ENCODE measurements around the gene LILRA6. TPM values are rescaled to one million over a fixed set of nuclear protein-coding genes. Genes with fewer than 3 reads are reported as not detected.
A peak's percentile ranks its signal among the peaks of the same experiment; 100 is the strongest.
"Not testable (repeated sequence)": the region's sequence is repeated elsewhere in the genome, so short reads cannot be mapped to it uniquely, and the experiment has no call there.

Gene LILRA6
- total RNA-seq, 2 experiments from 2014 or later, result 0.60 TPM; not detected in 1

DNA sequence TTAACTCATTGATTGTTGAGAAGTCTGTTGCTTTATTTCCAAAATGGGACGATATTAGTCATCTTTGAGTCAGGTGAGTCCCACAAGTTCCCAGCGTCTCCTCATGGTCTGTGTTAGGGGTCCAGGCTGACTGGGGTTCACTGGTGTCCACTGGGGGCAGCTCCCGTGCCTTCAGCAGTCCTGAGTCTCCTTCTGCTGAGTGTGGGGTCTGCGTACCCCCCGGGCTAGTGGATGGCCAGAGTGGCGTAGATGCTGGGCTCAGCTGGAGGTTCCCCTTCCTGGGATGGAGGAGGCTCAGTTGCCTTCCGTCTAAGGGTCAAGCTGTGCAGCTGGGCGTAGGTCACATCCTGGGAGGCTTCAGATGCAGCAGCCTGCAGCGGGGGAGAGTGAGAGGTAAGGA is 25.7 kb downstream of the LILRA6 start:
- ATAC-seq (ENCODE audit: poor library complexity) (no peak), DNase-seq (no peak)
- intact Hi-C loops (cut with DNase I, micrococcal nuclease), result no loop called here
- Histone ChIP-seq H3K27me3 (ENCODE audit: control insufficient read depth in 1 of 2, insufficient read depth in 2 of 2, low read length in 2 of 2) (no peaks in the 10 kb centered on the region), H3K27ac (ENCODE audit: low read depth in 1 of 2, low read length in 2 of 2) (no peak overlapping the region), H3K4me1 (ENCODE audit: insufficient read depth, low read length) (no peaks in the 10 kb centered on the region), H3K4me3 (ENCODE audit: low read length) (no peak overlapping the region), H3K36me3 (ENCODE audit: insufficient read depth, low read length) (no peaks in the 10 kb centered on the region), H3K9me3 (ENCODE audit: control insufficient read depth in 1 of 2, insufficient read depth in 1 of 2, low read length in 2 of 2) (no peaks in the 10 kb centered on the region)
- Mint-ChIP-seq H3K4me1 (ENCODE audit: low read depth) (no peaks in the 10 kb centered on the region), H3K27me3 (no peaks in the 10 kb centered on the region), H3K36me3 (ENCODE audit: low read depth) (no peaks in the 10 kb centered on the region), H3K9me3 (no peaks in the 10 kb centered on the region), H3K4me3 (no peak overlapping the region), H3K27ac (no peak overlapping the region)
- TF ChIP-seq, protein P1, sequence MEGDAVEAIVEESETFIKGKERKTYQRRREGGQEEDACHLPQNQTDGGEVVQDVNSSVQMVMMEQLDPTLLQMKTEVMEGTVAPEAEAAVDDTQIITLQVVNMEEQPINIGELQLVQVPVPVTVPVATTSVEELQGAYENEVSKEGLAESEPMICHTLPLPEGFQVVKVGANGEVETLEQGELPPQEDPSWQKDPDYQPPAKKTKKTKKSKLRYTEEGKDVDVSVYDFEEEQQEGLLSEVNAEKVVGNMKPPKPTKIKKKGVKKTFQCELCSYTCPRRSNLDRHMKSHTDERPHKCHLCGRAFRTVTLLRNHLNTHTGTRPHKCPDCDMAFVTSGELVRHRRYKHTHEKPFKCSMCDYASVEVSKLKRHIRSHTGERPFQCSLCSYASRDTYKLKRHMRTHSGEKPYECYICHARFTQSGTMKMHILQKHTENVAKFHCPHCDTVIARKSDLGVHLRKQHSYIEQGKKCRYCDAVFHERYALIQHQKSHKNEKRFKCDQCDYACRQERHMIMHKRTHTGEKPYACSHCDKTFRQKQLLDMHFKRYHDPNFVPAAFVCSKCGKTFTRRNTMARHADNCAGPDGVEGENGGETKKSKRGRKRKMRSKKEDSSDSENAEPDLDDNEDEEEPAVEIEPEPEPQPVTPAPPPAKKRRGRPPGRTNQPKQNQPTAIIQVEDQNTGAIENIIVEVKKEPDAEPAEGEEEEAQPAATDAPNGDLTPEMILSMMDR (IDR thresholded peaks at IDR 0.05), result no peak
- CTCF ChIA-PET, result no interaction called here
- POLR2A ChIA-PET, result no interaction called here

DNA sequence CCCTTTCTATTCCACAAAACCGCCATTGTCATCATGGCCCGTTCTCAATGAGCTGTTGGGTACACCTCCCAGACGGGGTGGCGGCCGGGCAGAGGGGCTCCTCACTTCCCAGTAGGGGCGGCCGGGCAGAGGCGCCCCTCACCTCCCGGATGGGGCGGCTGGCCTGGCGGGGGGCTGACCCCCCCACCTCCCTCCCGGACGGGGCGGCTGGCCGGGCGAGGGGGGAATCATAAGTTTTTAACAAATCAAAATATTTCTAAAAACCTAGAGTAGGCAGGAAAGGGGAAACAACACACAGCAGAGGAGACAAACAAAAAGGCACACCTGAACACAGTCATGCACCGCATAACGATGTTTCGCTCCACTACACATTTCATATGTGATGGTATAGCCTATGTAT is 27.9 kb downstream of the LILRA6 start:
- H3K27ac Mint-ChIP-seq; H3K27me3 Mint-ChIP-seq; ATAC-seq (ENCODE audit: poor library complexity); H3K36me3 Mint-ChIP-seq (ENCODE audit: low read depth); intact Hi-C loops (cut with DNase I, micrococcal nuclease); H3K9me3 Mint-ChIP-seq; CTCF ChIA-PET; H3K27ac ChIP-seq (ENCODE audit: low read depth in 1 of 2, low read length in 2 of 2); DNase-seq; H3K36me3 ChIP-seq (ENCODE audit: insufficient read depth, low read length); H3K4me3 Mint-ChIP-seq; H3K9me3 ChIP-seq (ENCODE audit: control insufficient read depth in 1 of 2, insufficient read depth in 1 of 2, low read length in 2 of 2); H3K27me3 ChIP-seq (ENCODE audit: control insufficient read depth in 1 of 2, insufficient read depth in 2 of 2, low read length in 2 of 2); POLR2A ChIA-PET; H3K4me3 ChIP-seq (ENCODE audit: low read length): not testable (repeated sequence)
- peaks cover 18% of the 10 kb centered on the region for H3K4me1 ChIP-seq (ENCODE audit: insufficient read depth, low read length)
- H3K4me1 Mint-ChIP-seq (ENCODE audit: low read depth), result peaks cover 15% of the 10 kb centered on the region

- H3K27me3 Mint-ChIP-seq; H3K4me3 Mint-ChIP-seq; H3K27ac ChIP-seq (ENCODE audit: low read depth in 1 of 2, low read length in 2 of 2); H3K27ac Mint-ChIP-seq; POLR2A ChIA-PET; H3K4me3 ChIP-seq (ENCODE audit: low read length); H3K36me3 ChIP-seq (ENCODE audit: insufficient read depth, low read length); H3K9me3 Mint-ChIP-seq; ATAC-seq (ENCODE audit: poor library complexity); H3K36me3 Mint-ChIP-seq (ENCODE audit: low read depth); H3K9me3 ChIP-seq (ENCODE audit: control insufficient read depth in 1 of 2, insufficient read depth in 1 of 2, low read length in 2 of 2); H3K27me3 ChIP-seq (ENCODE audit: control insufficient read depth in 1 of 2, insufficient read depth in 2 of 2, low read length in 2 of 2); intact Hi-C loops (cut with DNase I, micrococcal nuclease); DNase-seq; CTCF ChIA-PET: not testable (repeated sequence)
- H3K4me1 ChIP-seq (ENCODE audit: insufficient read depth, low read length), result peaks cover 23% of the 10 kb centered on the region
- peaks cover 20% of the 10 kb centered on the region for H3K4me1 Mint-ChIP-seq (ENCODE audit: low read depth)
These were observed 28.4 kb downstream of the LILRA6 start for GRCh38 chr19:54214217-54214616.

DNA sequence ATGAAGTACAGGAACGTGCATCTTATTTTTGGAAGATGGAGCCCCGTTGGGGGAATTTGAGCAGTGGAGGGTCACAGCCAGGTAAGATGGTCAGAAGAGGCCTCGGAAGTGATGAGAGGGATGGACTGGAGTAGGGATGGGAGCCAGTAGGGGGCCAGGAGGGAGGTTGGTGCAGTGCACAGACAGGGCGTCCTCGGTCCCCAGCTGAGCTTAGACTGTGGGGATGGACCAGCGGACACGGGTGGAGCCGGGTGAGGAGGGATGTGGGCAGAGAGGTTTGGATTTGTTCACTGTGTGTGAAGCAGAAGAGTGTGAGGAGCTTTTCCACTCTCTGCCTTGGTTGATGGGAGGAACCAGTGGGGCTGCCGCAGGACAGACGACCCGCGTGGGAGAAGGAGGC is 31.4 kb downstream of the LILRA6 start:
- Mint-ChIP-seq H3K9me3 (no peaks in the 10 kb centered on the region), H3K4me3 (no peak overlapping the region), H3K27ac (peak overlapping the region; percentile 62), H3K4me1 (ENCODE audit: low read depth) (peaks cover 48% of the 10 kb centered on the region), H3K27me3 (no peaks in the 10 kb centered on the region), H3K36me3 (ENCODE audit: low read depth) (peaks cover 24% of the 10 kb centered on the region)
- no peak overlapping the region for H3K4me3 ChIP-seq (ENCODE audit: low read length)
- ChIA-PET CTCF (interaction anchor here (0.9 to 1.6 kb wide), 3 partner anchors 19 to 22 kb away, joined by 3 to 4 read pairs (median 3); partner anchors contain the start of genes MBOAT7 and TSEN34), POLR2A (interaction anchor here (1.0 to 8.7 kb wide), 3 partner anchors 10 to 52 kb away, joined by 3 to 75 read pairs (median 12); partner anchors contain the start of genes LENG1, MBOAT7, RPS9 and TSEN34)
- TF ChIP-seq, protein P1 (IDR thresholded peaks at IDR 0.05), result no peak
- no peaks in the 10 kb centered on the region for H3K27me3 ChIP-seq (ENCODE audit: control insufficient read depth in 1 of 2, insufficient read depth in 2 of 2, low read length in 2 of 2)
- H3K9me3 ChIP-seq (ENCODE audit: control insufficient read depth in 1 of 2, insufficient read depth in 1 of 2, low read length in 2 of 2), result no peaks in the 10 kb centered on the region
- H3K36me3 ChIP-seq (ENCODE audit: insufficient read depth, low read length), result peaks cover 18% of the 10 kb centered on the region
- DNase-seq (no peak), ATAC-seq (ENCODE audit: poor library complexity) (no peak)
- H3K27ac ChIP-seq (ENCODE audit: low read depth in 1 of 2, low read length in 2 of 2), result peak overlapping the region in 1 of 2 donors; percentile 52
- peaks cover 53% of the 10 kb centered on the region for H3K4me1 ChIP-seq (ENCODE audit: insufficient read depth, low read length)
- intact Hi-C loops (cut with DNase I, micrococcal nuclease), result no loop called here

Measured in CD4-positive, alpha-beta T cell (primary cell).